Suprapubic skin (tissue), 4 donors: ENCODE data around the gene RPL10. TPM values are rescaled to one million over a fixed set of nuclear protein-coding genes. Genes with fewer than 3 reads are reported as not detected.

ENCODE experiments used
- DNase-seq, 2 donors: peaks; one replicate each; pipeline ENCODE4 v3.0.0-alpha.2; 2019; ENCODE audit warnings: low spot score in 2 of 2
- H3K27ac ChIP-seq: fragments of 200-600 bp; sonication (generic); one replicate; pipeline ENCODE4 v1.5.1; 2019
- H3K27me3 ChIP-seq: fragments of 200-600 bp; sonication (generic); one replicate; pipeline ENCODE4 v1.5.1; 2019
- H3K36me3 ChIP-seq: fragments of 200-600 bp; sonication (generic); one replicate; pipeline ENCODE4 v1.5.1; 2019
- H3K4me1 ChIP-seq: fragments of 200-600 bp; sonication (generic); one replicate; pipeline ENCODE4 v1.5.1; 2019
- H3K4me3 ChIP-seq: fragments of 200-600 bp; sonication (generic); one replicate; pipeline ENCODE4 v1.5.1; 2019; ENCODE audit warnings: mild to moderate bottlenecking
- H3K9me3 ChIP-seq: fragments of 200-600 bp; sonication (generic); one replicate; pipeline ENCODE4 v1.5.1; 2019
- EP300 ChIP-seq: sonication (generic); formaldehyde crosslinking; IDR thresholded peaks from one replicate; pipeline ENCODE4 v1.6.1; 2017; ENCODE audit warnings: antibody characterized with exemption
- POLR2A ChIP-seq, 2 donors: fragments of 450-650 bp; IDR thresholded peaks; one replicate each; pipeline ENCODE4 v1.6.1; 2017; ENCODE audit warnings: antibody characterized with exemption in 2 of 2, mild to moderate bottlenecking in 2 of 2, moderate library complexity in 2 of 2
- POLR2AphosphoS5 ChIP-seq, 3 donors: sonication (generic); formaldehyde crosslinking; IDR thresholded peaks; one replicate each; pipeline ENCODE4 v1.6.1; 2017; ENCODE audit warnings: antibody characterized with exemption in 3 of 3
- WGBS: methylation state at CpG from one replicate; pipeline ENCODE4 v1.1.5; 2018; 5-methylcytosine and 5-hydroxymethylcytosine counted together
- total RNA-seq, 4 donors: library from RNA; depleted of rRNA; stranded (reverse); fragments of >200 nt; gene quantifications; one replicate each; pipeline ENCODE4 v1.1.0, GENCODE V29; 2016
- TF ChIP-seq, protein P1 (sequence below), 2 donors: fragments of 200-600 bp in 1 of 2; fragments of 450-650 bp in 1 of 2; sonication (generic) in 1 of 2; IDR thresholded peaks; one replicate each; pipeline ENCODE4 v1.5.1; 2016 to 2019; ENCODE audit warnings: antibody characterized with exemption in 2 of 2, mild to moderate bottlenecking in 1 of 2, moderate library complexity in 1 of 2

RPL10 gene
- total RNA-seq, 4 donors from 2014 or later = 3,684 to 7,390 (median 6,600) TPM

GRCh38 chrX:154419688-154420401 is 21.7 kb downstream of the RPL10 start:
- no peaks in the 10 kb centered on the region for H3K9me3 ChIP-seq
- H3K27me3 ChIP-seq = no peaks in the 10 kb centered on the region
- no CpG with 5 or more reads among the region's 19 CpGs for WGBS
- H3K27ac ChIP-seq = no peak overlapping the region
- H3K36me3 ChIP-seq = peaks cover 6% of the 10 kb centered on the region
- H3K4me3 ChIP-seq = no peak overlapping the region
- TF ChIP-seq POLR2A (IDR thresholded peaks at IDR 0.05) (no peak), EP300 (no peak), POLR2AphosphoS5 (IDR thresholded peaks at IDR 0.05) (no peak)
- TF ChIP-seq, protein P1, sequence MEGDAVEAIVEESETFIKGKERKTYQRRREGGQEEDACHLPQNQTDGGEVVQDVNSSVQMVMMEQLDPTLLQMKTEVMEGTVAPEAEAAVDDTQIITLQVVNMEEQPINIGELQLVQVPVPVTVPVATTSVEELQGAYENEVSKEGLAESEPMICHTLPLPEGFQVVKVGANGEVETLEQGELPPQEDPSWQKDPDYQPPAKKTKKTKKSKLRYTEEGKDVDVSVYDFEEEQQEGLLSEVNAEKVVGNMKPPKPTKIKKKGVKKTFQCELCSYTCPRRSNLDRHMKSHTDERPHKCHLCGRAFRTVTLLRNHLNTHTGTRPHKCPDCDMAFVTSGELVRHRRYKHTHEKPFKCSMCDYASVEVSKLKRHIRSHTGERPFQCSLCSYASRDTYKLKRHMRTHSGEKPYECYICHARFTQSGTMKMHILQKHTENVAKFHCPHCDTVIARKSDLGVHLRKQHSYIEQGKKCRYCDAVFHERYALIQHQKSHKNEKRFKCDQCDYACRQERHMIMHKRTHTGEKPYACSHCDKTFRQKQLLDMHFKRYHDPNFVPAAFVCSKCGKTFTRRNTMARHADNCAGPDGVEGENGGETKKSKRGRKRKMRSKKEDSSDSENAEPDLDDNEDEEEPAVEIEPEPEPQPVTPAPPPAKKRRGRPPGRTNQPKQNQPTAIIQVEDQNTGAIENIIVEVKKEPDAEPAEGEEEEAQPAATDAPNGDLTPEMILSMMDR (IDR thresholded peaks at IDR 0.05) = no peak
- no peaks in the 10 kb centered on the region for H3K4me1 ChIP-seq
- DNase-seq = no peak

- H3K4me3 ChIP-seq = no peak overlapping the region
- H3K27ac ChIP-seq = no peak overlapping the region
- TF ChIP-seq, protein P1 (IDR thresholded peaks at IDR 0.05) = no peak
- TF ChIP-seq POLR2A (IDR thresholded peaks at IDR 0.05) (no peak), POLR2AphosphoS5 (IDR thresholded peaks at IDR 0.05) (no peak), EP300 (no peak)
- H3K9me3 ChIP-seq = no peaks in the 10 kb centered on the region
- H3K36me3 ChIP-seq = peaks cover 6% of the 10 kb centered on the region
- WGBS = 57% methylated on average over 1 of the region's 10 CpGs
- H3K27me3 ChIP-seq = no peaks in the 10 kb centered on the region
- DNase-seq = no peak
- no peaks in the 10 kb centered on the region for H3K4me1 ChIP-seq
These were observed 22.2 kb downstream of the RPL10 start for GRCh38 chrX:154420402-154420756.

- H3K27ac ChIP-seq = peak overlapping the region; percentile 10
These were observed 29.0 kb downstream of the RPL10 start for GRCh38 chrX:154426916-154427770.

GRCh38 chrX:154428176-154429171 is 30.3 kb downstream of the RPL10 start, which contains the start of gene ATP6AP1:
TSS of gene ATP6AP1 (plus strand) at chrX:154428677. CDS start at chrX:154428693, 16 bp downstream.
- Histone ChIP-seq H3K27me3 (no peaks in the 10 kb centered on the region), H3K36me3 (peaks cover 15% of the 10 kb centered on the region), H3K9me3 (no peaks in the 10 kb centered on the region), H3K27ac (peak within 1 kb of the TSS; percentile 83), H3K4me3 (peak within 1 kb of the TSS; percentile 69), H3K4me1 (peaks cover 20% of the 10 kb centered on the region)
- TF ChIP-seq, protein P1 (IDR thresholded peaks at IDR 0.05) = no peak
- no peak for TF ChIP-seq EP300
- TF ChIP-seq POLR2AphosphoS5 (IDR thresholded peaks at IDR 0.05) = peak in 1 of 3 donors; percentile 73
- TF ChIP-seq POLR2A (IDR thresholded peaks at IDR 0.05) = no peak
- 62% methylated on average over 42 of the region's 87 CpGs for WGBS
- DNase-seq = peak; percentile 94 to 95

More at GRCh38 chrX:154426916-154427770, 29.0 kb downstream of the RPL10 start:
- DNase-seq = no peak
- Histone ChIP-seq H3K4me1 (peaks cover 20% of the 10 kb centered on the region), H3K27me3 (no peaks in the 10 kb centered on the region), H3K4me3 (peak overlapping the region; percentile 69), H3K36me3 (peaks cover 2% of the 10 kb centered on the region), H3K9me3 (no peaks in the 10 kb centered on the region)
- WGBS = 87% methylated on average over 13 of the region's 13 CpGs
- TF ChIP-seq POLR2A (IDR thresholded peaks at IDR 0.05) (no peak), POLR2AphosphoS5 (IDR thresholded peaks at IDR 0.05) (no peak), EP300 (no peak)
- TF ChIP-seq, protein P1 (IDR thresholded peaks at IDR 0.05) = no peak
